ENCODE data around the gene ANKS4B.

- TF ChIP-seq POLR2A (IDR thresholded peaks at IDR 0.05) (no peak), CTCF (IDR thresholded peaks at IDR 0.05) (peak in 2 of 3 donors; percentile 29 to 32), EP300 (IDR thresholded peaks at IDR 0.05) (no peak)
Measured at GRCh38 chr16:21301168-21301894, 67.8 kb downstream of the ANKS4B start.
